CD4-positive, alpha-beta T cell treated with Interferon alpha-2 for 1 hour (primary cell): ENCODE results near the gene RPS6KA4.
"Not testable (repeated sequence)": the region's sequence is repeated elsewhere in the genome, so short reads cannot be mapped to it uniquely, and the experiment has no call there.

Experiments
- DNase-seq, 2 donors: peaks; one replicate each; pipeline ENCODE4 v3.0.0-alpha.2; 2020 to 2022

Gene RPS6KA4

DNA sequence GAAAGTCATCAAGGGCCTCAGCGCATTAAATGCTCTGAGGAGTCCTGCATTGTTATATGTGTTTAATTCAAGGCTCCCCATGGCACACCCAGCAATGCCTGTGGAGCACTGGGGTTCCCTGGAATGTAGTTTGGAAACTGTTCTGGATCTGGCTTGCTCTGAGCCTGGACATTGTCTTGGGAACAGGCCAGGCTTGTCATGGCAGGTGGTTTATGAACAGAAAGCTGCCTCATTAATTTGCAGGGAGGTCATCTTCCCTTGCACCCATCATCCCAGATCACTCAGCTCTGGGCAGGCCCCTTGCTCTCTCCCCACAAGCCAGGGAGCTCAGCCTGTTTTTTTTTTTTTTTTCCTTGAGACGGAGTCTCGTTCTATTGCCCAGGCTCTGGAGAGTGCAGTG, 32.9 kb downstream of the RPS6KA4 start:
- no peak for DNase-seq

GRCh38 chr11:64395545-64396078, 36.6 kb downstream of the RPS6KA4 start:
- DNase-seq = peak in 1 of 2 donors; percentile 27

DNA sequence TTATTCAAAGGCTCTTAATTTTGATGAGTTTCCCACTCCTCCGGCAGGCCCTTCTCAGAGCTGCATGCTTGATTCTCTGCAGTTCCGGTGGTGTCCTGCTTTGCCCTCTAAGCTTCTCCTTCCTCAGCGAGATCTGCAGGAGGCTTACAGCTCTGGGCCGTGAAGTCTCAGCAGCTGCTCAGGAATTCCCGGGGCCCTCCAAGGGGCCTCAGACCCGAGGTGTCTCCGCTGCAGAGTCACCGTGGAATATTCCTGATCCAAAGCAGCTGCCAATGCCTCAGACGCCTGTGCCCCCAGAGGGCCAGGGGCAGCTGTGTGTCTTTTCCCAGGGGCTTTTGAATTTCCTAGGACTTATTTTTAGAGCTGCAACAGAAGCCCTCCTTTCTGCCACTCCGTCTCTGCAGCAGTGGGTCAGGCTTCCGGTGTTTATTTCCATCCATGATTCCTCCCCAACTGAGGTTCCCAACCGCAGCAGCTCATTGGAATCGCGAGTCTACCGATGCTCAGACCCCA, 37.2 kb downstream of the RPS6KA4 start:
- DNase-seq = no peak

- DNase-seq = peak in 1 of 2 donors; percentile 17
Observed at GRCh38 chr11:64400102-64400501, 41.1 kb downstream of the RPS6KA4 start.

DNA sequence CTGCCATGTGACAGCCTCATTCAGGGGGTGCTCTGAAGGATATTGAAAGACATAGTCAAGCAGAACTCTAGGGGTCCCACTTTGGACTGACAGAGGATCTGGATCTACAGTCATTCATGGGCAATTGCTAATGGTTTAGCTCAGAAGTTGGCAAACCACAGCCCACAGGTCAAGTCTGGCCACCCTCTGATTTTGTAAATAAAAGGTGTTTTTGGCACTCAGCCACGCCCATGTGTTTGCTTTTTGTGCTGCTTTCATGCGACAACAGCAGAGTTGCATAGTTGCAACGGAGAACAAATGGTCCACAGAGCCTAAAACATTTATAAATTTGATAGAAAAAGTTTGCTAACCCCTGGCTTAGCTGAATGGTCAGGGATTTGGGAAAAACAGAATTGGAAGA, 41.7 kb downstream of the RPS6KA4 start:
- DNase-seq = no peak

- no peak for DNase-seq
Observed at GRCh38 chr11:64401775-64402174, 42.8 kb downstream of the RPS6KA4 start.

- no peak for DNase-seq
Observed at GRCh38 chr11:64403106-64403505, 44.1 kb downstream of the RPS6KA4 start.

DNA sequence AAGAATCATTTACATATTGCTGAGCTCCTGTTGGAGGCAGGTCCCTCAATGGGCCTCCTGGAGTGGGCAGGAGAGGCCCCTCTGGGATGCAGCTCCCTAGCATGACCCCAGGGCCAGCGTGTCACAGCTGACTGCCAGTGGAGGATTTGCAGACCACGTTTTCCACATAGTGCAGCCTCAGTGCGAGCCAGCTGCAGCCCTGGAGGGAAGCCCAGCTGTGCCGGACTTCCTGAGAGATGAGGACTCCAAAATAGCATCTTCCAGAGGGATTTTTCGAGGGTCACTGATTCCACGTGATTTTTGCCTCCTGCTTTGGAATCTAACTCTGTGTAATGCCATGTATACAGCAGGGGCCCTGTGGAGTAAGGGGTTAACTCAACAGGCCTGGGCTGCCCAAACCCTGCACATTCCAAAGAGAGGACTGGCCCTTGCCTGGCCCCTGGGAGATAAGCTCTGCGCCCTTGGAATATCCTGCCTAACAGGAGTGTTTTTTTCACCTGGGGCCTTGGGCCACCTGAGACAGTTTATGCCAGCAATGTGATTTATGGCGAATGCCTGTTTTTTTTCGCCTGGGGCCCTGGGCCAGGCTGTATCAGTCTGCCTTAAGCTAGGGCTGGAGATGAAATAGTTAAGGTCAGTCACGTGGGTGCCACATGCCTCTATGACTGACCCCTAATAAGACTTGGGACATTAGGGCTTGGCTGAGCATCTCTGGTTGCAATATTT, 47.4 kb downstream of the RPS6KA4 start:
- no peak for DNase-seq

DNA sequence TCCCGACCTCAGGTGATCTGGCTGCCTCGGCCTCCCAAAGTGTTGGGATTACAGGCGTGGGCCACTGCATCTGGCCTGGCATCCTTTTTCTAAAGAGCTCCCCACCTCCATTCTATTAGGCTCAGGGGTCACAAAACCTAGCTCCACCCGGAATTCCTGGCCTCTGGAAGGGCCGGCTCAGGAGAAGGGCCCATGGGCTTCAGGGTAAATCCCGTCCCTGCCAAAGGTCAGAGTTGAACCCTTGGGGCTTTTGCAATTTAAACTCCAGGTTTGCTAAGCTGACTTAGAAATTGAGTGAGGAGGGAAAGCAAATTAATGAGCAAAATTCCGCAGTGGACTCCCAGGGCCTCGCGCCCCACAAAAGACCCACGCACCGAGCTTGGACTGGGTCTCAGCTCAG, 48.3 kb downstream of the RPS6KA4 start:
- no peak for DNase-seq

DNA sequence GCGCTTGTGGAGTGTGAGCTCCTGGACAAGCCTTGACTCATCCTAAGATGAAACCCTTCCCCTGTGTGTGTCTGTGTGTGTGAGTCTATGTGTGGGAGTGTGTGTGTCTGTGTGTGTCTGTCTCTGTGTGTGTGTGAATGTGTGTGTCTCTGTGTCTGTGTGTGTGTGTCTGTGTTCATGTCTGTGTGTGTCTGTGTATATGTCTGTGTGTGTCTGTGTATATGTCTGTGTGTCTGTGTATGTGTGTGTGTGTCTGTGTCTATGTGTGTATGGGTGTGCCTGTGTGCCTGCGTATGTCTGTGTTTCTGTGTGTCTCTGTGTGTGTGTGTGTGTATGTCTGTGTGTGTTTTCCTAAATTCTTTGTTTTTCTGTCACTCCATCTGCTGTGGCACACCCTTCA, 48.7 kb downstream of the RPS6KA4 start:
- DNase-seq = no peak

GRCh38 chr11:64409278-64409677, 50.3 kb downstream of the RPS6KA4 start:
- no peak for DNase-seq

- no peak for DNase-seq
Observed at GRCh38 chr11:64409707-64410403, 50.9 kb downstream of the RPS6KA4 start.

DNA sequence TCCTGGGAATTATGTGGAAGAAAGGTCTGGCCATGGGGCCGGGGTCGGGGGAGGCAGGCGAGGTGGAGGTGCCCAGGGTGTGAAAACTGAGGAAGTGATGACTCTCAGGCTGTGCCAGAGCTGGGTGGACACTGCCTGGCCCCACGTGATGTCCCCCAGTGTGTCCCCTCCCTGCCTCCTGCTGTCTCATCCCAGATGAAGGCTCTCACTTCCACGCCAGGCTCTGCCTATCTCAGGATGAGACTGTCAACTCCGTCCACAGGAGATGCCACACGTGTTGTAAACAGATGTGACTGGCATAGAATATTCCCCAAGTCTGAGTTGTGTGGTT, 51.4 kb downstream of the RPS6KA4 start:
- no peak for DNase-seq

DNA sequence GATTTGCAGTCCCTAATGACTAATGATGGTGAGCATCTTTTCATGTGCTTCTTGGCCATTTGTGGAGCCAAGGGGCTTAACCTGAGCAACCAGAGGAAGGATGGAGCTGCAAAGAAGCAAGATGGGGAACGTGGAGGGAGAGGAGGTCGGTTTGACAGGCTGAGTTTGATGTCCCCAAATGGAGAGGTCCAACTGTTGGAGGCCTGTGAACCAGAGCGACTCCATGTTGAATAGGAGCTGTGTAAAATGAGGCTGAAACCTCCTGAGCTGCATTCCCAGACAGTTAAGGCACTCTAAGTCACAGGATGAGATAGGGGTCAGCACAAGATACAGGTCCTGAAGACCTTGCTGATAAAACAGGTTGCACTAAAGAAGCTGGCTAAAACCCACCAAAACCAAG, 54.5 kb downstream of the RPS6KA4 start:
- DNase-seq = no peak

DNA sequence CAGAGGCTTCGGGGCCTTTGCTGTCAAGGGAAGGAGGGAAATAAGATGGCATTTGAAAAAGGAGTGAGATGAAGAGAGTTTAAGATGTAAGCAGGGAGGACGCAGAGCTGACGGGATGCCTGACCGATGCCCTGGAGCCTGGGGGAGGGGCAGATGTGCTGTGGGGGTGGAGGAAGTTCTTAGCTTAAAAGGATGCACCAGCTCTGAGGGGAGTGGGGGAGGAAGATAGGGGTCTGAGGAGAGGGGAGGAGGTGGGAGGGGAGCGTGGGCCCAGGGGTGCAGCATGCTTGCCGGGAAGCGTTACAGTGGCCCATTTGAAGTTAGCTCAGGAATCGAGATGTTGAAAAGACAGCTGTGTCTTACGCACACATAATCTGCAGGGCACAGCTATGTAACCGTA, 56.3 kb downstream of the RPS6KA4 start:
- no peak for DNase-seq

GRCh38 chr11:64415996-64416728, 57.2 kb downstream of the RPS6KA4 start:
- peak in 1 of 2 donors; percentile 6 for DNase-seq

DNA sequence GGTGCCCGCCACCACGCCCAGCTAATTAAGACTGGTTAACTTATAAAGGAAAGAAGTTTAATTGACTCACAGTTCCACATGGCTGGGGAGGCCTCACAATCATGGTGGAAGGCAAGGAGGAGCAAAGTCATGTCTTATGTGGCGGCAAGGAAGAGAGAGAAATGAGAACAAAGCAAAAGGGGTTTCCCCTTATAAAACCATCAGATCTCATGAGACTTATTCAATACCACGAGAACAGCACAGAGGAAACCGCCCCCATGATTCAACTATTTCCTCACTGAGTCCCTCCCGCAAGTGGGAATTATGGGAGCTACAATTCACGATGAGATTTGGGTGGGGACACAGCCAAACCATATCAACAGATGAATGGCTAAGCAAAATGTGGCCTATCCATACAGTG, 59.3 kb downstream of the RPS6KA4 start:
- not testable (repeated sequence) for DNase-seq

DNA sequence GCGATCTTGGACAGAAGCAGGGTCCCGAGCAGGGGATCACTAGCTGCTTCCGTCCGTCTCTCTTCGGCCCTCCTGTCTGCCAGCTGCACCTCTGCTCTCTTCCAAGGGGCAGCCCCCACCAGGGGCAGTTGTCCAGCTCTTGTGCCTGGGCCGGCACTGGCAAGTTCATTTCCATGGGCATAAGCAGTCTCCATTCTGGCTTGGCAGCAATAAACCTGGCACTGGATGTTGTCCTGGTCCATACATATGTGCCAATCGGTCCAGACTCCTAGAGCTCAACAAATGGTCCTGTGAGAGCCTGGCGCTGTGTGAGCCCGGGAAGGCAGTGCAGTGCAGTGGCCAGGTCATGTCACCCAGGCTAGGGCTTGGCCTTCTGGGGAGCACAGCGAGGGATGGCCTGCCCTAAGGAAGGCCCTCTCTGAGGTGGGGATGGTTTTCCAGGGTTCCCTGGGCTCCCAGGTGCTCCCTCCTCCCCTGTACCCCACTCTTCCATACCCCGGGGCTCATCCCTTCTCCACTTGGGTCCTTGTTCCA, 60.4 kb downstream of the RPS6KA4 start:
- no peak for DNase-seq

DNA sequence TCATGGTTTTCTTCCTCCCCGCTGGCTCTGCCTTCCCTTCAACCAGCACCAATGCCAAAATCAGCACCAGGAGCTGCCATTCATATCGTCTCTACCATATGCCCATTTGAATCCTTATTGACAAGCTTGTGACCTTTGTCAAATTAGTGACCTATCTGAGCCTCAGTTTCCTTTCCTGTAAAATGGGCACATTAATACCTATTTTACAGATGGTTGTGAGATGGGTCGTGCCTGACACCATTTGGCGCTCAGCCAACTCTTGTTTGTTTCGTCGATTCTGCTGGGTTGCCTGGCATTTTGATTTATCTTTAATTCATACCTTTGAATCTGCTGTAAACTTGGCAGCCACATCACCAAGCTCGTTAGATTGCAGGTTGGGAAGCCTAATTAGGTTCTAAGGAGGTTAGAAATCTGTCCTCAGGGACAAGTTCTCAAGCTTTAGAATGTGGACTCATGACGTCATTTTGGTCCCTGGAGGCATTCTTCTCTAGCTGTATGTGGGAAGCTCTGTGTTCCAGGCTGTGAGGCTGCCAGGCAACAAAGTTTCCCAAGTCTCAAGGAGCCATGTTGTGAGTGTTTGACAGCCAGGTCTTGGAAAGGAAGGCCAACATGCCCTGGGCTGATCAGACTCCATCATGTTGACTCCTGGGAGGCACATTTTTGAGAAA, 61.0 kb downstream of the RPS6KA4 start:
- DNase-seq = no peak
